ENCODE results near the gene PREPL.

DNA sequence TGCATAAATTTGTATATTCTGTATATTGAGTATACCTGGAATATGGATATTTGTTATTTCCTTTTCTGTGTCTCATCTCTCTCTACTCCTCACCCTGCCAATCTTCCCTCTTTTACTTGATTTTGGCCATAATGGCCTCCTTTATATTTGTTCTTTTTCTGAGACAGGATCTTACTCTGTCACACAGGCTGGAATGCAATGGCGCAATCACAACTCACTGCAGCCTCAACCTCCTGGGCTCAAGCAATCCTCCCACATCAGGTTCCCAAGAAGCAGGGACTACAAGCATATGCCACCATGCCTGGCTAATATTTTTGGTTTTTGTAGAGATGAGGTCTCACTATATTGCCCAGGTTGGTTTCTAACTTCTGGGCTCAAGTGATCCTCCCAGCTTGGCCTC lies 30.5 kb downstream of the PREPL start:
- no peak for TF ChIP-seq CTCF (conservative IDR thresholded peaks at IDR 0.05 in 1 of 2, IDR thresholded peaks at IDR 0.05 in 1 of 2; ENCODE audit: low read depth in 1 of 2, low read length in 2 of 2)
- TF ChIP-seq EZH2 (IDR thresholded peaks at IDR 0.05; ENCODE audit: low read length, missing control alignments): no peak
